GM15510 (cell line): ENCODE results near the gene RELT.
A peak's percentile ranks its signal among the peaks of the same experiment; 100 is the strongest.

Experiments used
- POLR2A ChIP-seq: IDR thresholded peaks from 3 replicates; pipeline ENCODE4 v1.6.1; 2011; ENCODE audit warnings: borderline replicate concordance; ENCODE audit not compliant: insufficient read length; ENCODE audit errors: extremely low read depth

Gene RELT

GRCh38 chr11:73359930-73360742 is 16.1 kb upstream of the RELT start:
- TF ChIP-seq POLR2A: no peak

GRCh38 chr11:73360743-73361369 is 15.3 kb upstream of the RELT start:
- TF ChIP-seq POLR2A: no peak

- TF ChIP-seq POLR2A: no peak
Observed at GRCh38 chr11:73361953-73362776, 14.0 kb upstream of the RELT start.

GRCh38 chr11:73363147-73363546 is 13.1 kb upstream of the RELT start:
- TF ChIP-seq POLR2A: no peak

GRCh38 chr11:73365352-73366264 is 10.6 kb upstream of the RELT start:
- TF ChIP-seq POLR2A: no peak

GRCh38 chr11:73366265-73366610 is 10.0 kb upstream of the RELT start:
- no peak for TF ChIP-seq POLR2A

- TF ChIP-seq POLR2A: no peak
Observed at GRCh38 chr11:73366953-73367352, 9.2 kb upstream of the RELT start.

GRCh38 chr11:73367482-73368024 is 8.6 kb upstream of the RELT start:
- no peak for TF ChIP-seq POLR2A

- no peak for TF ChIP-seq POLR2A
Observed at GRCh38 chr11:73372375-73372993, 3.7 kb upstream of the RELT start.

- no peak for TF ChIP-seq POLR2A
Observed at GRCh38 chr11:73374151-73374550, 2.0 kb upstream of the RELT start.

GRCh38 chr11:73375830-73376159 is 404 bp upstream of the RELT start:
- no peak for TF ChIP-seq POLR2A

- TF ChIP-seq POLR2A: peak; percentile 78
Observed at GRCh38 chr11:73376803-73377629, 817 bp downstream of the RELT start.
